GM21447 (cell line): ENCODE data around the gene LZTS3.
"Not testable (repeated sequence)": the region's sequence is repeated elsewhere in the genome, so short reads cannot be mapped to it uniquely, and the experiment has no call there.

Experiments used
- ATAC-seq: cut with Tn5 transposase; IDR thresholded peaks from one replicate; pipeline ENCODE4 v1.9.1; 2021; ENCODE audit not compliant: unreplicated experiment

The LZTS3 gene

GRCh38 chr20:3141757-3142156 lies 31.6 kb downstream of the LZTS3 start:
- no peak for ATAC-seq

DNA sequence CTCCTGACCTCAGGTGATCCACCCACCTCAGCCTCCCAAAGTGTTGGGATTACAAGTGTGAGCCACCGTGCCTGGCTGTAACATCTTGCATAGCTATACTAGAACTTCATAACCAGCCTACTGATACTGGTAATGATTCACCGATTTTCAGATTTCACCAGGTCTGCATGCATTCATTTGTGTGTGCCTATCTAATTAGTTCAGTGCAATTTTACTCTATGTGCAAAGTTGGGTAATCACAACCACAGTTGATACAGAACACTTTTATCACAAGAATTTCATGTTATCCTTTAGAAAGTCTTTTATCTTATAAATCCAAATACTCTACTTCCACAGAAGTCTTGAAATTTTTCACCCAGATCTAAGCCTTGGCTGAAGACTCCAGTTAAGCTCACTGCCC lies 35.9 kb downstream of the LZTS3 start:
- no peak for ATAC-seq

- ATAC-seq: no peak
Observed at GRCh38 chr20:3135507-3136070, 37.8 kb downstream of the LZTS3 start.

- ATAC-seq: no peak
Observed at GRCh38 chr20:3134151-3134550, 39.2 kb downstream of the LZTS3 start.

- ATAC-seq: no peak
Observed at GRCh38 chr20:3133155-3133554, 40.2 kb downstream of the LZTS3 start.

DNA sequence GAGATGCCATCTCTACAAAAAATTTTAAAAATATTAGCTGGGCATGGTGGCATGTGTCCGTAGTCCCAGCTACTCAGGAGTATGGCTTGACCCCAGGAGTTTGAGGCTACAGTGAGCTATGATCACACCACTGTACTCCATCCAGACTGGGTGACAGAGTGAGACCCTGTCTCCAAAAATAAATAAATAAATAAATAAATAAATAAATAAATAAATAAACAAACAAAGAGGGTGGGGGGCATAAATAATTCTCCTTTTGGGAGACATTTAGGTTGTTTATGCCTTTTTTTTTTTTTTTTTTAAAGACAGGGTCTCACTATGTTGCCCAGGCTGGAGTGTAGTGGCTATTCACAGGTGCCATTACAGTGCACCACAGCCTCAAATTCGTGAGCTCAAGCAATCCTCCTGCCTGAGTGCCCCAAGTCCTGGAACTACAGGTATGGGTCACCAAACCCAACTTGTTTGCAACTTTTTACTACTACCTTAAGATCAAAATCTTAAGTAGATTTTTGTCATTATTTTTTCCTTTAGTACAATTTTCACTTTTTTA lies 43.2 kb downstream of the LZTS3 start:
- no peak for ATAC-seq

- ATAC-seq: no peak
Observed at GRCh38 chr20:3129094-3129493, 44.3 kb downstream of the LZTS3 start.

- ATAC-seq: no peak
Observed at GRCh38 chr20:3128275-3128984, 44.9 kb downstream of the LZTS3 start.

- ATAC-seq: no peak
Observed at GRCh38 chr20:3126527-3126859, 46.9 kb downstream of the LZTS3 start.

- not testable (repeated sequence) for ATAC-seq
Observed at GRCh38 chr20:3125776-3126526, 47.4 kb downstream of the LZTS3 start.

- ATAC-seq: not testable (repeated sequence)
Observed at GRCh38 chr20:3124773-3125560, 48.4 kb downstream of the LZTS3 start.

DNA sequence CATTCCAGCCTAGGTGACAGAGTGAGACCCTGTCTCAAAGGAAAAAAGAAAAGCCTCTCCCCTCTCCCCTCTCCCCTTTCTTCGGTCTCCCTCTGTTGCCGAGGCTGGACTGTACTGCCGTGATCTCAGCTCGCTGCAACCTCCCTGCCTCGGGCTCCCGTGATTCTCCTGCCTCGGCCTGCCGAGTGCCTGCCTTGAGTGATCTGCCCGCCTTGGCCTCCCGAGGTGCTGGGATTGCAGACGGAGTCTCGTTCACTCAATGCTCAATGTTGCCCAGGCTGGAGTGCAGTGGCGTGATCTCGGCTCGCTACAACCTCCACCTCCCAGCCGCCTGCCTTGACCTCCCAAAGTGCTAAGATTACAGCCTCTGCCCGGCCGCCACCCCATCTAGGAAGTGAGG lies 49.2 kb downstream of the LZTS3 start:
- not testable (repeated sequence) for ATAC-seq

DNA sequence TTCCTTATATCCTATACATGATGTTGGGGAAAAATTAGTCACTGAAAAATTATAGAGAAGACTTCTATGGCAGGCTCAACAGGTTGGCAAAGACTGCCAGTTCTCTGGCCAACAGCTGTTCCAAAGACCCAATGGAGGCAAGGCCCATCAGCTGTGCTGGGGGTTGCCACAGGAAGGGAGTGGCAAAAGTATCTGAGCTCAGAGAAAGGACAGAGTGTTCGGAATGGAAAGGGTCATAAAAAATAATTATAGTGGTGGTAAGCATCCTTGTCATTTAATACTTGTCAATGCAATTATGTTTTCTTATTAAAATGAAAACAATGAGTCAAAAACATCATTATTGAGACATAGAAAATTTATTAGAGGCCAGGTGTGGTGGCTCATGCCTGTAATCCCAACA lies 49.8 kb downstream of the LZTS3 start:
- ATAC-seq: no peak

DNA sequence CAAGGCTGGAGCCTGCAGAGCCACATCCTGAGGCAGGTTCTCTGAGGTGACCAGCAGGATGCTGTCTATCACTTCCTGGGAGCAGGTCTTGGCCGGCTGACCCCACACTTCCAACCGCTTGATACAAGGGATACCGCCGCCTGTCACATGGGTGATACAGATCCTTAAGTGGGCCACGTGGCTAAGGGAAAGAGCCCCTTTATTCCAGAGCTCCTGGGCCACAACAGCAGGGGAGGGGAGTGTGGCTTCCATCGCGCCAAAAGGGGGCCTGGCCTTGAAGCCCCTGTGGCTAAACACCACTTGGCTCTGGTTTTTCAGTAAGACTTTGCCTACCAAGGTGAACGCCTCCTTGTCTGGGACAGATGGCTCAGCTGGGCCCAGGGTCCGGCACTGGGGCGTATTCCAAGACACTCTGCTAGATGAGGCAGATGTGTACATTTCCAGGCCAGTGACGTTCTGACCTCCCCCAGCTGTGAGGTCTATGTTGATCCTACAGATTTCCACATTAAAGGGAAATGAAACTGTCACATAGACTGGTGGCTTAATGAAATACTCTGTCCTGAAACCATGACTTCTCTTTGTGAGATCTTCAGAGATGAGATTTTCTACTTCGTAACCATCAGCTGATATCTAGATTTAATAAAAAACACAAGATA lies 51.3 kb downstream of the LZTS3 start:
- no peak for ATAC-seq

DNA sequence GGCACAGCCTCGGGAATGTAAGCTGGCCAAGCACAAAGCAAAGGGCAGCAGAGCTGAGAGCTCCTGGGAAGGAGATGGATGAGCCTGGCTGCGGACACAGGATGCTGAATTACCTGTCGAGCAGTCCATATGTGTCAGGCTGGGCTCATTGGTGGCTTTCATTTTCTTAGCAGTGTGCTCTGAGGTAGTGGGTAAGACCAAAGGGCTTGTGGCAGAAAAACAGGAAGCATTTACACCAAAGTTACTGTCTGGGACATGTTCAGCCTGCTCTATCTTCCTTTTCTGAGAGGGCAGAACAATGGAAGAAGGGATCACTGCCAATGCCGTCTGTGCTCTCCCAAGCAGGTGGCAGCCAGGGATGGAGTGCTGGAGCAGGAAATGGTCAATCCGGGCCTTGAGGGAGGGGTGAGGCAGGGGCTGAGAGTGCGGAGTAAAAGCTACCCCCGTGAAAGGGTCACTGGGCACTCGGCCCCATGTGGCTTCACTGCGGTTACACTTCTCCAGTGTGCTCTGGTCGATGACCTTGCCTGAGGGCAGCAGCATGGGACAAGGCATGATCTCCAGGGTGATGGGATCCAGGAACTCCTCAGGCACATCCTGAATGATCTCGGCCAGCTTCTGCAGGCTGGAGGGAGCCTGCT lies 52.0 kb downstream of the LZTS3 start:
- no peak for ATAC-seq

- no peak for ATAC-seq
Observed at GRCh38 chr20:3119044-3119443, 54.3 kb downstream of the LZTS3 start.

- not testable (repeated sequence) for ATAC-seq
Observed at GRCh38 chr20:3117839-3118379, 55.4 kb downstream of the LZTS3 start.

GRCh38 chr20:3116341-3116740 lies 57.0 kb downstream of the LZTS3 start:
- ATAC-seq: no peak

- no peak for ATAC-seq
Observed at GRCh38 chr20:3115190-3116107, 57.9 kb downstream of the LZTS3 start.
